Activated naive CD4-positive, alpha-beta T cell treated with anti-CD3 and anti-CD28 coated beads, Interleukin-2, amount 50 U/mL, for 16 hours (primary cell): ENCODE data around the gene SIRT2.
A peak's percentile ranks its signal among the peaks of the same experiment; 100 is the strongest.
"Not testable (repeated sequence)": the region's sequence is repeated elsewhere in the genome, so short reads cannot be mapped to it uniquely, and the experiment has no call there.

Experiments used
- DNase-seq: peaks from one replicate; pipeline ENCODE4 v3.0.0-alpha.2; 2020

SIRT2 gene

GRCh38 chr19:38842439-38843174 is 56.8 kb downstream of the SIRT2 start:
- peak; percentile 39 for DNase-seq

DNA sequence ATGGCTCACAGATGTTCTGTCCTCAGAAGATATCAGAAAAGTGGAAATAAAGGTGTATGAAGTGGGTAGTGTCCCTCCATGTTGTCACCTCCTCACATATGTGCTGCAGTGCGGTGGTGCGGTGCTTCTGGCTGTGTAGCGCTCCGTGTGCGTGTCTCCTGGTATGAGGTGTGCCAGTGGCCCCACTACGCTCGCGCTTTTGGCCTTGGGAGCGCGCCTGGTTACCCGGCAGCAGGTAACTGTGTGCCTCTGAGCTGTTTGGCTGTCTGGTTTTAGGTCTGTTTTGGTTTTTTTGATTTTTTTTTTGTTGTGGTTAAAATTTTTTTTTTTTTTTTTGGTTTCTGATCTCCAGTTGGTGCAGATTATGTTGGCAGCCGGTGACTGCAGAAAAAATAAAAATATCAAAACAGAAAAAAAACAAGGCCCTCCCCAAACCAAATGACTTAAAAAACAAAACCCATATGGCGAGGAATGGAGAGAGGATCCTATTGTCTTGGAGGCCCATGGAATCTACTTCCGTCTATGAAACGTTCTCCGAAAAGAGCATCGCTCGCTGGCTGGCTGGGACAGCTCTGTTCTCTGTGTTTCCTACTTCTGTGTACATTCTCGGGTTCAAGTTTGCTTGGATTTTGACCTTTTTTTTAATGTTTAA is 57.5 kb downstream of the SIRT2 start:
- peak; percentile 34 for DNase-seq

DNA sequence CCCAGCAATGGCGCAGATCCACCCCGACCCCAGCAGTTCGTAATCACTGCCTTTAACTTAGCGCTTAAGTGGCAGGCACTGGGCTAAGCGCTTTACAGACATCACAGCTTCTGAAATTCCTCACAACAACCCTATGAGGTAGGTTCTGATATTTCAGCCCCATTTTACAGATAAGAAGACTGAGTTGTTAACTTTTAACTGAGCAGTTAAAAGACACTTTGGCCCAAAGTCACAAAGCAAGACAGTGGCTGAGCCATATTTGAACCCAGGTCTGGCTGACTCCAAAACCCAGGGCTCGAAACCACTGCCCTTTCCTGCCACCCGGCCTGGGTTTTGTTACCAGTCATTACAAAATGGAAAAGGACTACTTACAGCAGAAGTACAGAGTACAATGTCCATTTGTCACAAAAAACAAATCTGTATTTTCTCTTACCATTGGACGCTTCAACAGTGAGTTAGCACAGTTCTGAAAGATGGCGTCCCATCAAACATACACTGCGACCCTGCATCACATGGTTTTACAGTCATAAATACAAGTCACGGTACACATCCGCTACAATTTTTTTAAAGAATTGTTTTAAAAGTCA is 58.1 kb downstream of the SIRT2 start:
- no peak for DNase-seq

- no peak for DNase-seq
These were observed 58.8 kb downstream of the SIRT2 start for GRCh38 chr19:38840583-38840968.

DNA sequence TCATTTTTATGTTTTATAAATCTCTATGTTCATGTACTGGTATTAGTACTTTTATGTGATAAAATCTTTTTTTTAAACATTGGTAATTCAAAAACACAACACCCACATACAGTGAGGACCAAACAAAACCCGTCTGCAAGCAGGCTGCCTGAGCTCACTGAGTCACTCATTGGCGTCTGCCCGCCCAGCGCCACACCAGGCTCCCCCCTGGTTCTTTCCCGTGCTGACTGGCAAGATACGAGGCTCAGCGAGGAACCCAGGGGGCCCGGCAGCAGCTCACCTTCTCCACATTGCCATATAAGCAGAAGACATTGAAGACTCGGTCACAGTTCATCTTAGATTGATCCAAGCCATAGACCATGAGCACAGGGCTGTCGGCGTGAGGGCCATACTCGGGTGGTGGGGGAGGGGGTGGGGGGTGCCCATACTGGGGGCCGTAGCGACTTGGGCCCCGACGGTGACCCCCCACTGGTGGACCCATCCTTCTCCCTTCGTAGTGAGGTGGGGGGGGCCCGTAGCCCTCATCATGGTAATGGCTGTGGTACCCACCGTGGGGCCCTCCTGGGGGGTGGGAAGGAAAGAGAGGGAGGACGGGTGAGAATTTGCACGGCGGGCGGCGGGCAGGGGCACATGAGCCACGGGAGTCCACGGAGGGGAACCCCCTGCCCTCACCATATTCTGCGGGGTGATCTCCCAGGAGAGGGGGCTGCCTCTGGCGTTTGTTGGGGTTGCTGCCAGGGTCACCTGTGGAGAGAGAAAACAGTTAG is 59.4 kb downstream of the SIRT2 start:
- no peak for DNase-seq

GRCh38 chr19:38838986-38839761 is 60.2 kb downstream of the SIRT2 start:
- no peak for DNase-seq

DNA sequence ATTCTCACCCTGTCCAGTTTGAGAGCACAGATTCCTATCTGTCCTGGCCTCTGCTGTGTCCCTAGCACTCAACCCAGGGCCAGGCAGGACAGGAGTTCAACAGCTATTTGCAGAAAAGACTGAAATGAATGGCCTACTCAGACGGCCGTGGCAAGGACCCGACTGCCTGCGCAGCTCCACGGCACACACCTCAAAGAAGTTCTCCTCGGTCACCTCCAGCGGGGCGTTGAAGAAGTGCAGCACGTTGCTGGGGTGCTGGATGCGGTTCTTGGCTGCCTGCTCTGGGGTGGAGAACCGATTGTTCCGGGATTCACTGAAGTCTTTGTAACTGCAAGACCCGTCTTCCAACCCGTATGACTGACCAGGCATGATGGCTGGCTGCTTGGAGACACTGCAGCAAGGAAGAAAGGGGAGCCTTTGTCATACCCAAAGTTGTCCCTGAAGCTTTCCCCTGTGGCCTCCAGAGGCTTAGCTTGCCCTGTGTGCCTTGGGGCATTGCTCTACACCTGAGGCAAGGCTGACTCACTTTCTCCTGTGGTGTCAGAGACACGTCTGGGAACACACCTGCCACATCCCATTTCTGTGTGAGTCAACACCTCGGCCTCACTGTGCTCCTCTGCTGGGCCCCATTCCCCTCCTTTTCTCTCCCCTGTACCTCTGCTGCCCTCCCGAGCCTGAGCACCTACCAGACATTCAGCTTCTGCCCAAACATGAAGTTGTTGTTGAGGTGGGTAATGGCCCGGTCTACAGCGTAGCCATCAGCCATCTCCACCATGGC is 61.0 kb downstream of the SIRT2 start:
- peak; percentile 67 for DNase-seq

- no peak for DNase-seq
These were observed 61.7 kb downstream of the SIRT2 start for GRCh38 chr19:38837656-38838121.

DNA sequence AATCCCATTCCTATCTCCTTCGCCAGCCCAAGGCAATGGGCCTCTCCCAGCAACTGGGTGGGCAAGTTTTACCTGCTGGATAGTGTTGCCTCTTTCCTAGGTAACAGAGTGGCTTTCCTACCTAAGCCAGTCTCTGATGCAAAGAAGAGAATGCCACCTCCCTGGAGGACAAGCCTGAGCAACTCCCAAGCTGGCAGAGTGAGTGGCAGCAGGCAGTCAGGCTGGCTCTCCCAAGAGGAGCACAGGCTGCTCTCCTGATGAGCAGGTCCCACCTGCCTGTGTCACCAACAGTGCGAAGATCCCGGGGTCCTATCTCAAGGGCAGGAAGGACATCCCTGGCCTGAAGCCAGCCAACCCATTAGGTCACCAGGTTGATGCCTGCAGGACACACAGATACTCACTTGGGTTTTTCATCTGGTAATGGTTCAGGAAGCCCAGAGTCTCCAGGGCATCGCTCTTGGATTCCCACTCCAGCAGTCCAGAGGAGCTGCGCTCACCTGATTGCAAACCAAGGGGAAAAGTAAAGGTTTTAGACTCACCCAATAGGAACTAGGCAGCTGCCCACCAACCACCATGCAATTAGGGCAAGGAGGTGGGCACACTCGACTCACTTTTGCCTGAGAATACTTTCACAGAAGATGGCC is 62.3 kb downstream of the SIRT2 start:
- DNase-seq: no peak

GRCh38 chr19:38836159-38836982 is 63.0 kb downstream of the SIRT2 start:
- no peak for DNase-seq

- no peak for DNase-seq
These were observed 64.8 kb downstream of the SIRT2 start for GRCh38 chr19:38834590-38834989.

- no peak for DNase-seq
These were observed 65.3 kb downstream of the SIRT2 start for GRCh38 chr19:38834104-38834490.

DNA sequence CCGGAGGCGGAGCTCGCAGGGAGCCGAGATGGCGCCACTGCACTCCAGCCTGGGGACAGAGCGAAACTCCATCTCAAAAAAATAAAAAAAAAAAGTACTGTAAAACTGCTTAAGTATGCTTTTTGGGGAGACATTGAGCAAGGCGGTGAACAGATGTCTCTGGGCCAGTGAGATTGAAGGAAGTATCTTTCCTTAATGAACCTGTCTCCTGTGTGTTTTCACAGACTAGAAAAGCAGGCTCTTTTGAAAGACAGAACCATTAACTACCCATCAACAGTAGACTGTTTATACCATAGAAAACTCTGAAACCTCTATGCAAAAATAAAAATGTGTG is 66.4 kb downstream of the SIRT2 start:
- no peak for DNase-seq

DNA sequence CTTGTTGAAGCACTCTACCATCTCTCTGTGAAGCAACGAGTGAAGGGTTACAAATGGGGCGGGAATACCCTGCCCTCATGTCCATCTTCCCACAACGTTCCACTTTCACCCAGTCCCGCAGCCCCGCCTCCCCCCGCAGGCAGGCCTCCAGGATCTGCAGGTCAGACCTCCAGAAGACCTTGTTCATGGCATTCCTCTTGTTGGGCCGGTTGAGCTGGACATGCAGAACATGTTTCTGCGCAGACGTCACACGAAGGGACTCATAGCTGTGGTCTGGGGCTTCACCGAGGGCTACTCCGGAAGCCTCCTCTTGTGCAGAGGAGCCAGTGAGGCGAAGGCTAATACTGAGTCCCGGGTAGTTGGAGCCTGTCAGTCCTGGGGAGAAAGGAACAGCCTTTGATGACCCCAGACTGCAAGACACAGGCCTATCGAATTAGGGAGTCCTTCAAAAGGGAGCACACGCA is 68.2 kb downstream of the SIRT2 start:
- DNase-seq: no peak

DNA sequence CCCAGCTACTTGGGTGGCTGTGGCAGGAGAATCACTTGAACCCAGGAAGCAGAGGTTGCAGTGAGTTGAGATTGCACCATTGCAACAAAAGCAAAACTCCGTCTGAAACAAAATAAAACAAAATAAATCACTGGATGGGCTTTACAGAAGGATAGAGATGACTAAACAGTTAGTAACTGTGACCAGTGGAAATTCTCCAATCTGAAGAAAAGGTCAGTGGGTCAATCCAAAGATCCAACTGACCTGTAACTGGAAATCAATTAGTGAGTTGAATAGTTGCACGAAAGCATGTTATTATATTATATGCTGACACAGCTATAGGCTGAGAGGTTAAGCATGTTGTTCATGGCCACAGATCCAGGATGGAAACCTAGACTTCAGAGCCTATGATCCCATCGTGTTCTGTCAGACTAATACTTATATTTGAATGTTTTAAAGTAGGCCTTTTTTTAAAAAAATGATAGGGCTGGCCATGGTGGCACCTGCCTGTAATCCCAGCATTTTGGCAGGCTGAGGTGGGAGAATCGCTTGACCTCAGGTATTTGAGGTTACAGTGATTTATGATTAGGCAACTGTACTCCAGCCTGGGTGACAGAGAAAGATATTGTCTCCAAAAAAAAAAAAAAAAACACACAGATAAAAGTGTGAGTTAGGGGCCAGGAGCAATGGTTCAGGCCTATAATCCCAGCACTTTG is 69.2 kb downstream of the SIRT2 start:
- DNase-seq: no peak

DNA sequence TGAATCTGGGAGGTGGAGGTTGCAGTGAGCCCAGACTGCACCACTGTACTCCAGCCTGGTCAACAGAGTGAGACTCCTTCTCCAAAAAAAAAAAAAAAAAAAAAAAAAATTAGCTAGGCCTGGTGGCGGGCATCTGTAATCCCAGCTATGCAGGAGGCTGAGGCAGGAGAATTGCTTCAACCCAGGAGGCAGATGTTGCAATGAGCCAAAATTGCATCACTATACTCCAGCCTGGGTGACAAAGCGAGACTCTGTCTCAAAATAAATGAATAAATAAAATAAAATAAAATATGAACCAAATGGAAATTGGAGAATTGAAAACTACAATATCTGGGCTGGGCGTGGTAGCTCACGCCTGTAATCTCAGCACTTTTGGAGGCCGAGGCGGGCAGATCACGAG is 70.2 kb downstream of the SIRT2 start:
- not testable (repeated sequence) for DNase-seq
